AG10803 (cell line): ENCODE measurements around the gene RUNX1.

Experiments used
- DNase-seq: peaks from one replicate; pipeline ENCODE4 v3.0.0; 2010; ENCODE audit warnings: low read depth
- H3K4me3 ChIP-seq: 2 replicates; pipeline ENCODE4 v1.5.1; 2011; ENCODE audit warnings: mild to moderate bottlenecking, low read length, control low read depth
- CTCF ChIP-seq: conservative IDR thresholded peaks from 2 replicates; pipeline ENCODE4 v1.5.1; 2011; ENCODE audit warnings: mild to moderate bottlenecking, low read length, control low read depth, inconsistent platforms

RUNX1 gene

GRCh38 chr21:35002879-35003722 is 46.0 kb downstream of the RUNX1 start:
- DNase-seq, result peak; percentile 75
- TF ChIP-seq CTCF, result no peak
- H3K4me3 ChIP-seq, result no peak overlapping the region

GRCh38 chr21:34999397-34999941 is 49.6 kb downstream of the RUNX1 start:
- TF ChIP-seq CTCF, result no peak

GRCh38 chr21:34998176-34998575 is 50.9 kb downstream of the RUNX1 start:
- no peak for DNase-seq
- no peak for TF ChIP-seq CTCF
- H3K4me3 ChIP-seq, result no peak overlapping the region

More at GRCh38 chr21:34999397-34999941, 49.6 kb downstream of the RUNX1 start:
- no peak overlapping the region for H3K4me3 ChIP-seq
- DNase-seq, result peak; percentile 45

- no peak overlapping the region for H3K4me3 ChIP-seq
- no peak for DNase-seq
- TF ChIP-seq CTCF, result no peak
Measured at GRCh38 chr21:34997294-34997693, 51.8 kb downstream of the RUNX1 start.

GRCh38 chr21:34996304-34997101 is 52.6 kb downstream of the RUNX1 start:
- peak; percentile 83 for DNase-seq
- no peak for TF ChIP-seq CTCF
- no peak overlapping the region for H3K4me3 ChIP-seq

GRCh38 chr21:34995979-34996303 is 53.2 kb downstream of the RUNX1 start:
- no peak overlapping the region for H3K4me3 ChIP-seq
- no peak for DNase-seq
- TF ChIP-seq CTCF, result no peak
